Cardiac muscle cell (in vitro differentiated cells and primary cell): Measurements from ENCODE around the gene GLS. TPM values are rescaled to one million over a fixed set of nuclear protein-coding genes. Genes with fewer than 3 reads are reported as not detected.

Source experiments
- DNase-seq, 2 donors: peaks; one replicate each; pipeline versions ENCODE4 v3.0.0 to v3.0.0-alpha.2; 2010 to 2017; ENCODE audit warnings: low read depth in 1 of 2, low spot score in 1 of 2
- H3K27ac ChIP-seq: fragments of 200-600 bp; sonication (generic); 2 replicates; pipeline ENCODE4 v1.5.1; 2016
- H3K27me3 ChIP-seq: fragments of 200-600 bp; sonication (generic); 2 replicates; pipeline ENCODE4 v1.6.0; 2016; ENCODE audit warnings: control low read depth
- H3K36me3 ChIP-seq: fragments of 200-600 bp; sonication (generic); 2 replicates; pipeline ENCODE4 v1.5.1; 2016; ENCODE audit warnings: control low read depth
- H3K4me1 ChIP-seq: fragments of 200-600 bp; sonication (generic); 2 replicates; pipeline ENCODE4 v1.8.1; 2017; ENCODE audit warnings: low read depth, mild to moderate bottlenecking, mixed run types
- H3K4me3 ChIP-seq: fragments of 200-600 bp; sonication (generic); 2 replicates; pipeline ENCODE4 v1.5.1; 2016; ENCODE audit warnings: mild to moderate bottlenecking
- H3K9me3 ChIP-seq: fragments of 200-600 bp; sonication (generic); 2 replicates; pipeline ENCODE4 v1.5.1; 2017; ENCODE audit warnings: low read depth, mild to moderate bottlenecking, control low read depth
- polyA plus RNA-seq: library from polyadenylated mRNA; unstranded; fragments of >200 nt; fragmentation: Nextera tagmentation; extraction: Ambion mirVana; gene quantifications from 2 replicates; pipeline ENCODE4 v1.2.1, GENCODE V29; 2016
- total RNA-seq: library from RNA; depleted of rRNA; stranded (reverse); fragments of >200 nt; gene quantifications from 2 replicates; pipeline ENCODE4 v1.2.3, GENCODE V29; 2016
- TF ChIP-seq, protein P1 (sequence below): IDR thresholded peaks from 2 replicates; pipeline ENCODE4 v1.5.1; 2012; ENCODE audit warnings: low read depth, mild to moderate bottlenecking, low read length

Gene GLS
- total and polyA plus RNA-seq, 2 experiments from 2014 or later, result 35.2 to 80.8 TPM

DNA sequence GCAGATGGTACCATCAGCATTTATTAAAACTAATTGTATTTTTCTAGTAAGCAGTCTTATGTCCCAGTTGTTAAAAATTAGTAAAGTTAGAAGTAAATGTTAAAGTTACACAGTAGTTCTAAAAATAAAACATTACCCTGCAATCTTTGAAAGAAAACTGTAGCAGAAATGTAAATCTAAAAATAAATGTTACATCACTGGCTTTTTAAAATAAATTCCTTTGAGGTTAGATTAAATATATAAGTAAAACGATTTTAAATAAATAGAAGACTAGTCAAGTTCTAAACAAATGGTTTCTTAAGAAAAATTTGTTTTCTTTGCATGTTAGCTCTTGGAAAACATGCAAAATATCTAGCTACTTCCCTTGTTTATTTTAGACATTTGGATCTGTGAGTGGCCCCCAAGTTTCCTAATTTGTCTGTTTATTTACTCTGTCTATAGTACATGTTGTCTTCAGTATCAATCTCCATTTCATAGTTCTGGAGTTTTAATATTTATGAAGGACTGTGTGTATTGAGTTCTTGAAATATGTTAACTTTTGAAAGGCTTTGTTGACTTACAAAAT, 58.2 kb downstream of the GLS start:
- no peak for DNase-seq
- Histone ChIP-seq H3K36me3 (no peaks in the 10 kb centered on the region), H3K27ac (no peak overlapping the region), H3K9me3 (no peaks in the 10 kb centered on the region), H3K27me3 (no peaks in the 10 kb centered on the region), H3K4me1 (peaks cover 12% of the 10 kb centered on the region), H3K4me3 (no peak overlapping the region)
- TF ChIP-seq, protein P1, sequence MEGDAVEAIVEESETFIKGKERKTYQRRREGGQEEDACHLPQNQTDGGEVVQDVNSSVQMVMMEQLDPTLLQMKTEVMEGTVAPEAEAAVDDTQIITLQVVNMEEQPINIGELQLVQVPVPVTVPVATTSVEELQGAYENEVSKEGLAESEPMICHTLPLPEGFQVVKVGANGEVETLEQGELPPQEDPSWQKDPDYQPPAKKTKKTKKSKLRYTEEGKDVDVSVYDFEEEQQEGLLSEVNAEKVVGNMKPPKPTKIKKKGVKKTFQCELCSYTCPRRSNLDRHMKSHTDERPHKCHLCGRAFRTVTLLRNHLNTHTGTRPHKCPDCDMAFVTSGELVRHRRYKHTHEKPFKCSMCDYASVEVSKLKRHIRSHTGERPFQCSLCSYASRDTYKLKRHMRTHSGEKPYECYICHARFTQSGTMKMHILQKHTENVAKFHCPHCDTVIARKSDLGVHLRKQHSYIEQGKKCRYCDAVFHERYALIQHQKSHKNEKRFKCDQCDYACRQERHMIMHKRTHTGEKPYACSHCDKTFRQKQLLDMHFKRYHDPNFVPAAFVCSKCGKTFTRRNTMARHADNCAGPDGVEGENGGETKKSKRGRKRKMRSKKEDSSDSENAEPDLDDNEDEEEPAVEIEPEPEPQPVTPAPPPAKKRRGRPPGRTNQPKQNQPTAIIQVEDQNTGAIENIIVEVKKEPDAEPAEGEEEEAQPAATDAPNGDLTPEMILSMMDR, result no peak

DNA sequence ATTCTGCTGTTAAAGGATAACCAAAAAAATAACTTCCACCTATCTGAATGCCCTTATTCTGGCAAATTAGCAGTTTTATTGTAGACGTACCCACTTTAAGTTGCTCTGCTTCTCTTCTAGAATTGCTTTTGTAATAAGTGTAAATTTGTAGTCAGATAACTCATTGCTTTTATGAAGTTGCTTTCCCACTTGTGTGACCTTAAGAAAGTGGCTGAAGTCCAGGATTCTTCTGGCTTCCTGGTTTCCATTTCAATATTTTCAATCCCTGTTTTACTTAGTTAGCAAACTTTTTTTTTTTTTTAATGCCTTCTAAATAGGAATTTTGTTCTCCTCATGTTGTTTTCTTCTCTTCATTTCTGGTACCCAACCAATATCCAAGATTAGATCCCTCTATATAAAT, 59.8 kb downstream of the GLS start:
- Histone ChIP-seq H3K36me3 (no peaks in the 10 kb centered on the region), H3K27ac (no peak overlapping the region), H3K4me1 (peaks cover 12% of the 10 kb centered on the region), H3K27me3 (no peaks in the 10 kb centered on the region), H3K4me3 (no peak overlapping the region), H3K9me3 (no peaks in the 10 kb centered on the region)
- TF ChIP-seq, protein P1, result no peak
- peak in 1 of 2 donors; percentile 52 for DNase-seq

DNA sequence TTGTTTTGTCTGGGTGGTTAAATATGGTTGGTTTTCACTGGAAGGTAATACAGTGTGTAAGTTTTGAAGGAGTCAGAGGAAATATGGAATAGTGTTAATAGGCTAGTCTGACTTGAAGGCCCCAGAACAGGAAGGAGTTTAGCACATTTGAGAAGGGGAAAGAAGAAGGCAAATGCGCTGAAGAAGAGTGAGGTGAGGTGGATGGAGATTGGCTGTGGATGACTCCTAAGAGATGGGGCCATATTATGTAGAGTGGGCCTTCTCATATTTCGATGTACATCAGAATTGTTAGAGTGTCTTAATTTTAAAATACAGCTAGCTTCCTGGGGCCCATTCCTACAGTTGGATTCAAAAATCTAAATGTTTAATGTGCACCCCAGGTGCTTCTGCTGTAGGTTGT, 61.0 kb downstream of the GLS start:
- H3K4me1 ChIP-seq, result peaks cover 16% of the 10 kb centered on the region
- no peaks in the 10 kb centered on the region for H3K36me3 ChIP-seq
- no peak overlapping the region for H3K4me3 ChIP-seq
- TF ChIP-seq, protein P1, result no peak
- no peak overlapping the region for H3K27ac ChIP-seq
- no peaks in the 10 kb centered on the region for H3K9me3 ChIP-seq
- H3K27me3 ChIP-seq, result no peaks in the 10 kb centered on the region
- DNase-seq, result no peak

DNA sequence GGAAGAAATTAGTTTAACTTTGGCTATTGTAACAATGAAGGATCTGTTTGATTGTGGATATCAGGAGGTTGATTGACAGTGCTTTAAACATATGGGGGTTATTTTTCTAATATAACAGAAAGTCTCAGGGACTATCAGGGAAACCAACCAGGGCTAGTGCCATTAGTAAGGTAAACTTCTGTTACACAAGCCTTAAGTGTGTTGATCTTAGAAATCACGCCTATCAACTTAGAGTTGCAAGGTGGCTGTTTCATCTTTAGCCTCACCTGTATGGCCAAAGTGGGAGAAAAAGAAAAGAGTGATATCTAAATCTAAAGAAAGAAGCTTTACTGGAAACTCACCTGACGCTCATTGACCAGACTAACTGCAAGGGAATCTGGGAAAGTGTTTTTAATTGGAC, 62.1 kb downstream of the GLS start:
- TF ChIP-seq, protein P1, result no peak
- Histone ChIP-seq H3K27ac (no peak overlapping the region), H3K4me1 (peaks cover 25% of the 10 kb centered on the region)

DNA sequence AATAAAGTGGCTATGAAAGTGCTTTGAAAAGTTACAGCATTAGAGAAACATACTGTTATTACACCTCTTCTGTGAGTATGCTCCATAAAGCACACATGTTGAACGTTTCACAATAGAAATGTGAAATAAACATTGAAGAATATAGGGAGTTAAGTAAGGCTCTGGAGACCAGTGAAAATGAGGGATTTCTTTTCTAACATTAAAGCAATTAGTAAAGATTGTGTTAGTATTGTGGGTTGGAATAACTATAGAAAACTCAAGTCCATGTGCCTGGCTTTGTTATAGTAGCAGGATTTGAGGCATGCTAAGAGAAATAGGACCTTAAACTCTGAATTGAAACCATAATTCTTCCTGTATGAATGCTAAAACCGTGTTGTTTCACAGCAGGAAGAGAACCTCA, 63.1 kb downstream of the GLS start:
- Histone ChIP-seq H3K27ac (no peak overlapping the region), H3K27me3 (no peaks in the 10 kb centered on the region), H3K36me3 (no peaks in the 10 kb centered on the region), H3K4me3 (no peak overlapping the region), H3K4me1 (peaks cover 18% of the 10 kb centered on the region), H3K9me3 (no peaks in the 10 kb centered on the region)
- no peak for DNase-seq
- TF ChIP-seq, protein P1, result no peak

More for the DNA sequence above, 62.1 kb downstream of the GLS start:
- no peak overlapping the region for H3K4me3 ChIP-seq
- no peak for DNase-seq
- H3K27me3 ChIP-seq, result no peaks in the 10 kb centered on the region
- no peaks in the 10 kb centered on the region for H3K9me3 ChIP-seq
- H3K36me3 ChIP-seq, result no peaks in the 10 kb centered on the region
